LNCAP (cell line): ENCODE data around the gene ATXN7.

Experiments used
- CTCF ChIP-seq: fragments of 450-650 bp; IDR thresholded peaks from 2 replicates; pipeline ENCODE4 v1.5.1; 2017; ENCODE audit warnings: mild to moderate bottlenecking

Gene ATXN7

GRCh38 chr3:63867225-63867624 is 3.6 kb downstream of the ATXN7 start:
- no peak for TF ChIP-seq CTCF

DNA sequence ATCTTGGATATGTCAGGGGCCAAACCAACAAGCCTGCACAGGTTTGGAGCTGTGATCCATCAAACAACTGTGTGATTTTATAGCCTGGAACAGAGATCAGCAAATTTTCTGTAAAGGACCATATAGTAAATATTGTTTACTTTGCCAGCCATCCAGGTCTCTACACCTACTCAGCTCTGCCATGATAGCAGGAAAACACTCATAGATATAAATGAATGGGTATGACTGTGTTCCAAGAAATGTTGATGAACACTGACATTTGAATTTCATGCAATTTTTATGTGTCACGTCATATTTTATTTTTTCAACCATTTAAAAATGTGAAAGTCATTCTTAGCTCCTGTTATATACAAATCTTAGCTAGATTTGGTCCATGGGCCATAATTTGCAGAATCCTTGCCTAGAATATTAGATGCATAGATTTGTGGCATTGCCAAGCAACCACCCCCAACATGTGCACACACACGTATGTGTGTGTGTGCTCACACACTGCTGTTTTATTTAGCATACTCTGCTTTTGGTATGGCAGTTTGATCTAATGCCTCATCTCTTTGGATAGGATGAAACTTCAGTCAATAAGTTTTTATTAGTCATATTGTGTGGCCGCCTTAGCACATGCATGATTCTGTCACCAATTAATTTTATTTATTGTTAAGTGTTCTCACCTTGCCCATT is 6.4 kb downstream of the ATXN7 start:
- TF ChIP-seq CTCF: no peak

- TF ChIP-seq CTCF: no peak
These were observed 6.9 kb downstream of the ATXN7 start for GRCh38 chr3:63870615-63871005.

GRCh38 chr3:63872135-63872924 is 8.7 kb downstream of the ATXN7 start:
- TF ChIP-seq CTCF: no peak

DNA sequence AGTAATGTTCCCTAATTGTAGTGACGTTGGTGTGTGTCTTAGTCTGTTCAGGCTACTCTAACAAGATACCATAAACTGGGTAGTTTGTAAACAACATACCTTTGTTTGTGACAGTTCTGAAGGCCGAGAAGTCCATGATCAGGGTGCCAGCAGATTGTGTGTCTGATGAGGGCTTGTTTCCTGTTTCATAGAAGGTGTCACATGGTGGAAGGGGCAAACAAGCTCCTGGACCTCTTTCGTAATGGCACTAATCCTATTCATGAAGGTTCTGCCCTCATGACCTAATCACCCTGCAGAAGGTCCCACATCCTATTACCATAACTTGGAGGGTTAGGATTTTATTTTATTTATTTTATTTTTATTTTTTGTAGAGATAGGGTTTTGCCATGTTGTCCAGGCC is 11.1 kb downstream of the ATXN7 start:
- TF ChIP-seq CTCF: no peak

DNA sequence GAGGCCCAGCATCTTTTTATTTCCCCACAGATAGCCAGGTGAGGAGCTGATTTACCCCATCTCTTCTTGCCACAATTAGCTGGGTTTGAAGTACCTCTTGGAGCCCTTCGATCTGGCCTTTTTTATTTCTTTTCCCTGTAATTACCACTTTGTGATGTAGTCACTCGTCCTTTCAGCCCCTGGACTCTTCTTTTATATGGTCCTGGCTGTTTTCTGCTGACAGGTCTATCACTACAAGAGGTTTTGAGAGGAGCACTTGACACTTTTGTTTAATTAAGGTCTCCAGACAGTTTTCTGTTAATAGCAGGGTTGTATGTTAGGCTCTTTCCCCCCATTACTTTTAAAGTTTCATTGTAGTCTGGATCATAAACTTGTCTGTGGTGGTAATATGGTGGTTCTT is 11.8 kb downstream of the ATXN7 start:
- TF ChIP-seq CTCF: no peak

- TF ChIP-seq CTCF: no peak
These were observed 12.6 kb downstream of the ATXN7 start for GRCh38 chr3:63876260-63876659.
